GM18508 (cell line): ENCODE data around the gene IQCM.
"Not testable (repeated sequence)": the region's sequence is repeated elsewhere in the genome, so short reads cannot be mapped to it uniquely, and the experiment has no call there.

Experiments
- ATAC-seq: cut with Tn5 transposase; IDR thresholded peaks from one replicate; pipeline ENCODE4 v1.9.1; 2021; ENCODE audit warnings: moderate number of reproducible peaks; ENCODE audit not compliant: insufficient read depth, unreplicated experiment

The IQCM gene

DNA sequence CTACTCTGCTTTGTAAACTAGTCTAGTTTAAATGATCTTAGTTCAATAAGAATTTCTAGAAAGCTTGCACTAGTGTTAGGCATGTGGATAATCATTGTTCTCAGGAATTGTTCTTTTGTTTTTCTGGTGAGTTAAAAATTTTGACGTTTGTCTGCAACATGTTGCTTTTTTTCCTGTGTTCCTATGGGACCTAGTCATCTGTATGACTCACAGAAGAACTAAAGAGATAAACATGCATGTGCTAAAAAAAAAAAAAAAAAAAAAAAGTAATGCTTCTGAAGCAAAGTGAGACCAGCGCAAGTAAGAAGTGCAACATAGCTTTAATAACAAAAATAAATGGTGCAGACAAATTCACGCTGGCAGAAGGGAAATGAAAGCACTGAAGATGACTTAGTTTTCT lies 471.2 kb downstream of the IQCM start:
- no peak for ATAC-seq

DNA sequence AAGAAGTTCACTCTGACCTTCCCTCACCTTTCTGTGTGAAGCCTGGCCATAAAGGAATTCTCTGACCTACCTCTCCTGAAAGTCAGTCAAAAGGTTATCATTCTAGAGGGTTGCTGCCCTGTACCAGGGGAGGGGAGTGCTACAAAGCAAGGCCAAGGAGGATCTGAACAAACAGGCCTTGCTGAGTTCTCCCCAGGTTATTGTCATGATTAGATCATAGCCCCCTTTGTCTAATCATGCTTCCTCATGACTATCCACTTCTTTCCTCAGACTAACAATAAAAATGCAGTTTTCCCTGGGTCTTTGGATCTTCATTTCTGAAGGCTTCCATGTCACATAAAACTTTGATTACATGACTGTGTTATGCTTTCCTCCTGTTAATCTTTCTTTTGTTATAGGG lies 472.0 kb downstream of the IQCM start:
- no peak for ATAC-seq

DNA sequence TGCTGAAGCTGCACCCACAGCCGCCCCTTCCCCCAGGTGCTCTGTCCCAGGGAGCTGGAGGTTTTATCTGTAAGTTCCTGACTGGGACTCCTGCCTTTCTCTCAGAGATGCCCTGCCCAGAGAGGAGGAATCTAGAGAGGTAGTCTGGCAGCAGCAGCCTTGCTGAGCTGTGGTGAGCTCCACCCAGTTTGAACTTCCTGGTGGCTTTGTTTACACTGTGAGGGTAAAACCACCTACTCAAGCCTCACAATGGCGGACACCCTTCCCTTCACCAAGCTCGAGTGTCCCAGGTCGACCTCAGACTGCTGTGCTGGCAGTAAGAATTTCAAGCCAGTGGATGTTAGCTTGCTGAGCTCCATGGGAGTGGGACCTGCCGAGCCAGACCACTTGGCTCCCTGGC lies 474.5 kb downstream of the IQCM start:
- ATAC-seq: not testable (repeated sequence)

DNA sequence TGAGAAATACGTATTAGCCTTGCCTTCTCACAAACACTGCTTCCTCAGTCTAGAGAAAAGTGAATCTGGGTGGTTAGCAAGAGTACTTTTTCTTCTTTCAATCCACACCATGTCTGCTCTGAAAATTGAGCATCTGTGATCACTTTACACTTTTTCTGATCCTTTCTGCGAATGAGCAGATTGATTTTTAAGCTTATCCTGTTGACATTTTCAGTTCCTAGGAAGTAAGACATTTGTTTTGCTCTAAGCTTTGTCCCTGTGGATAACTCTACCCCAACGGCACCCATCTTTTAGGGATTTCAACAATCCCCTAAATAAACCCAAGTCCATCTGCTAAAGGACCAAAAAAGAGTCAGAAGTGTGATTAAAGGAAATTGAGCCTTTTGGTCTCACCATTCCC lies 487.5 kb downstream of the IQCM start:
- no peak for ATAC-seq

DNA sequence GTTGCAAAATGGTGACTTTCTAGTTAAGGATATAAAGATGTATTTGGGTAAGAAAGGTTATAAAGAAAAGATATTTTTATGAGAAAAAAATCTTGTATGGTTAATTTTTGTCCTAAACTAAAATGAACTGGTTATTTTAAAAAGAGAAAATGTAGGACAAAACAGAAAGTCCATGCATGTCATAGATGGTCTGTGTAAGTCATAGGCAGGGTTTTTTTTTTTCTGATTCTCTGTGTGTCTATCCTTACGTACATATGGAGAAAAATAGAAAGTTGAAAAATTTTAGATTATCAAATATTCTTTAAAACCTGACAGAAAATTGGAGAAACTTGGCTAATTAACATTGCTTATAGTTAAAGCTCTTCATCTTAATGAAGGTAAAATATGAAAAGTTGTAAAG lies 493.4 kb downstream of the IQCM start:
- no peak for ATAC-seq

DNA sequence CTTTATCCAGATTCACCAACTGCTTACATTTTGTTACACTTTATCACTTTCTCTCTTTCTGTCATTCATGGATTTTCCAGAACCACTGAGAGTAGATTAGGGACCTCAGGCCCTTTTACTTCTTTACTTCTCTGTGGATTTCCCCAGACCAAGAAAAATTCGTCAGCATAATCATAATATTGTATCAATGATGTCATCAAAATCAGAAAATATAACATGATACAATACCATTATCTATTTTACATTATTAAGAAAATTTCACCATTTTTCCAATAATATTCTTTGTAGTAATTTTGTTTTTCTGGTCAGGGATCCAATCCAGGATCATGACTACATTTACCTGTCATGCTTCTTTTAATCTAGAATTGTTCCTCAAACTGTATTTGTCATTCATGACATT lies 494.2 kb downstream of the IQCM start:
- no peak for ATAC-seq

DNA sequence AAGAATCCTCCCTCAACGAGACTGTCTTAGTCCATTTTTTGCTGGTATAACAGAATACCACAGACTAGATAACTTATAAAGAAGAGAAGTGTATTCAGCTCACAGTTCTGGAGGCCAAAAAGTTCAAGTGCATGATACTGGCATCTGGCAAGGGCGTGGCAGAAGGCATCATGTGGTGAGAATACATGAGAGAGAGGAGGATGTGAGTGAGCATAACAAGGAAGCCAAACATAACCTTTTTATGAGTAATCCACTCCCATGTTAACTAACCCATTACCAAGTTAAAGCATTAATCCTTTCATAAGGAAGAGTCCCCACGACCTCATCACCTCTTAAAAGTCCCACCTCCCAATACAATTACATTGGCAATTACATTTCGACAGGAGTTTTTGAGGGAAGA lies 504.6 kb downstream of the IQCM start:
- ATAC-seq: no peak

DNA sequence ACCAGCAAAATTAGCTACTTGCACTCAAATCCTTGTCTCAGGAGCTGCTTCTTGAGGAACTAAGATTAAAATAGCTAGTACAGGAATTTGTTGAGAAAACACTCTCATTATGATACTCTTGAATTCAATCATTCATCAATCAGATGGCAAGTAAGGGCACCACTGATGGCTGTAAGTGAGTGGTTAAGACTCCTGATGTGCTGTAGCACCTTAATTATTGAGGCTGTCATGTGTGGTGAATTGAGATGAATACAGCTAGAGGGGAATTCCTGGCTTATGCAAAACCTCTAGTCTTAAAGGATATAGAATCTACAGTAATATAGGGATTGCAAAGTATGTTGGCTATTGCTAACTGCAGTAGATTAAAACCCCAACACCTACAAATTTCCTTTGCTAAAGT lies 509.1 kb downstream of the IQCM start:
- ATAC-seq: no peak
